Fibroblast of skin of back (primary cell): ENCODE measurements around the gene SMO.
"Not testable (repeated sequence)": the region's sequence is repeated elsewhere in the genome, so short reads cannot be mapped to it uniquely, and the experiment has no call there.

Experiments used
- DNase-seq: peaks from one replicate; pipeline ENCODE4 v3.0.0-alpha.2; 2013

Gene SMO

GRCh38 chr7:129209067-129209926, 20.9 kb downstream of the SMO start:
- no peak for DNase-seq

- DNase-seq = peak; percentile 52
Observed at GRCh38 chr7:129210256-129210988, 22.0 kb downstream of the SMO start.

- DNase-seq = no peak
Observed at GRCh38 chr7:129210989-129211312, 22.5 kb downstream of the SMO start.

- DNase-seq = no peak
Observed at GRCh38 chr7:129212126-129212525, 23.7 kb downstream of the SMO start.

- no peak for DNase-seq
Observed at GRCh38 chr7:129212596-129212995, 24.2 kb downstream of the SMO start.

- peak; percentile 8 for DNase-seq
Observed at GRCh38 chr7:129213828-129214227, 25.4 kb downstream of the SMO start.

- DNase-seq = not testable (repeated sequence)
Observed at GRCh38 chr7:129215691-129216090, 27.3 kb downstream of the SMO start.

- DNase-seq = not testable (repeated sequence)
Observed at GRCh38 chr7:129216101-129216715, 27.8 kb downstream of the SMO start.

- not testable (repeated sequence) for DNase-seq
Observed at GRCh38 chr7:129216821-129217416, 28.5 kb downstream of the SMO start.

- peak; percentile 79 for DNase-seq
Observed at GRCh38 chr7:129218514-129219062, 30.2 kb downstream of the SMO start.

GRCh38 chr7:129219166-129219565, 30.7 kb downstream of the SMO start:
- DNase-seq = not testable (repeated sequence)

- DNase-seq = no peak
Observed at GRCh38 chr7:129222064-129222463, 33.6 kb downstream of the SMO start.

GRCh38 chr7:129224251-129225205, 36.1 kb downstream of the SMO start, which contains the start of gene AHCYL2:
Gene AHCYL2, plus strand, starts transcription at chr7:129225030.
- DNase-seq = peak; percentile 97

- DNase-seq = peak; percentile 40
Observed at GRCh38 chr7:129225206-129225930, 36.9 kb downstream of the SMO start.

- peak; percentile 7 for DNase-seq
Observed at GRCh38 chr7:129225931-129226572, 37.6 kb downstream of the SMO start.

- DNase-seq = no peak
Observed at GRCh38 chr7:129227646-129228578, 39.5 kb downstream of the SMO start.

GRCh38 chr7:129228633-129229032, 40.2 kb downstream of the SMO start:
- DNase-seq = no peak

- no peak for DNase-seq
Observed at GRCh38 chr7:129231666-129232065, 43.2 kb downstream of the SMO start.

- DNase-seq = no peak
Observed at GRCh38 chr7:129238546-129238945, 50.1 kb downstream of the SMO start.
